H54 (cell line): Measurements from ENCODE around the gene TTBK2.

ENCODE experiments used
- DNase-seq: peaks from one replicate; pipeline ENCODE4 v3.0.0; 2011; ENCODE audit warnings: low spot score, mixed read lengths; ENCODE audit not compliant: insufficient read length
- FAIRE-seq: peaks from 3 replicates; lab custom pipeline; 2011; peaks lifted over from hg19 to GRCh38; lab: Jason Lieb, UNC
- POLR2A ChIP-seq: IDR thresholded peaks from 2 replicates; pipeline ENCODE4 v1.6.1; 2011; ENCODE audit warnings: low read depth, mild to moderate bottlenecking, low read length

TTBK2 gene

GRCh38 chr15:42705336-42705735 is 215.2 kb downstream of the TTBK2 start:
- DNase-seq = no peak
- TF ChIP-seq POLR2A = no peak
- FAIRE-seq = no peak

- FAIRE-seq = peak; percentile 91
- TF ChIP-seq POLR2A = no peak
- DNase-seq = peak; percentile 50
Measured at GRCh38 chr15:42704492-42704926, 216.1 kb downstream of the TTBK2 start.

GRCh38 chr15:42696626-42697025 is 224.0 kb downstream of the TTBK2 start:
- DNase-seq = no peak
- no peak for TF ChIP-seq POLR2A
- no peak for FAIRE-seq

- FAIRE-seq (no peak), DNase-seq (no peak)
- no peak for TF ChIP-seq POLR2A
Measured at GRCh38 chr15:42695527-42696071, 225.0 kb downstream of the TTBK2 start.

GRCh38 chr15:42694398-42694797 is 226.2 kb downstream of the TTBK2 start:
- FAIRE-seq = no peak
- TF ChIP-seq POLR2A = no peak
- DNase-seq = no peak

GRCh38 chr15:42693942-42694341 is 226.6 kb downstream of the TTBK2 start:
- DNase-seq (no peak), FAIRE-seq (no peak)
- TF ChIP-seq POLR2A = no peak

- no peak for TF ChIP-seq POLR2A
- FAIRE-seq (no peak), DNase-seq (no peak)
Measured at GRCh38 chr15:42693496-42693895, 227.1 kb downstream of the TTBK2 start.

- FAIRE-seq = no peak
- DNase-seq = no peak
- TF ChIP-seq POLR2A = no peak
Measured at GRCh38 chr15:42692997-42693396, 227.6 kb downstream of the TTBK2 start.

GRCh38 chr15:42692536-42692935 is 228.0 kb downstream of the TTBK2 start:
- TF ChIP-seq POLR2A = no peak
- no peak for DNase-seq
- FAIRE-seq = no peak

- no peak for FAIRE-seq
- TF ChIP-seq POLR2A = no peak
- DNase-seq = no peak
Measured at GRCh38 chr15:42691770-42692169, 228.8 kb downstream of the TTBK2 start.

- DNase-seq = no peak
- no peak for TF ChIP-seq POLR2A
Measured at GRCh38 chr15:42691308-42691707, 229.3 kb downstream of the TTBK2 start.

More at GRCh38 chr15:42691308-42691707, 229.3 kb downstream of the TTBK2 start:
- no peak for FAIRE-seq
